NCI-H1048 (cell line): ENCODE results near the gene UGT2A2.
"Not testable (repeated sequence)": the region's sequence is repeated elsewhere in the genome, so short reads cannot be mapped to it uniquely, and the experiment has no call there.

Experiments used
- DNase-seq: peaks from one replicate; lab custom pipeline; 2025; lab: John Stamatoyannopoulos, UW

Gene UGT2A2

DNA sequence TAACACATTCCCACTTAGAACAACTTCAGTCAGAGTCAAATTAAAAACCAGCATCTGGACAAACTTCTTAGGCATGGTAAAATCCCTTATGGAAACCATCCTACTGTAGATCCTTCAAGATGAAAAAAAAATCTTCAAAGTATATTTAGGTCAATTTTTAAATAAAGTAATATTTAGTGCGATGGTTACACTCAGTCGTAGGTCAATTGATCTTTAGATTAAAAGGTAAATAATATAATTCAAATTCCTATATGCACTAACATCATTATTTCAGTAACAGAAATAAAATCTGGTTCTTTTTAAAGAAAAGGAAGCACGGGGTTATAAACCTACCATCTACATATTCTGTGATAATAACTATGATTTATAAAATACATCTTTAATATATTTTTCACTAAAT is at the start of gene UGT2A2:
TSS of gene UGT2A2 (minus strand) at position 101 of the 400 bp plus-strand sequence. CDS start at position 99, 2 bp downstream.
- no peak for DNase-seq

DNA sequence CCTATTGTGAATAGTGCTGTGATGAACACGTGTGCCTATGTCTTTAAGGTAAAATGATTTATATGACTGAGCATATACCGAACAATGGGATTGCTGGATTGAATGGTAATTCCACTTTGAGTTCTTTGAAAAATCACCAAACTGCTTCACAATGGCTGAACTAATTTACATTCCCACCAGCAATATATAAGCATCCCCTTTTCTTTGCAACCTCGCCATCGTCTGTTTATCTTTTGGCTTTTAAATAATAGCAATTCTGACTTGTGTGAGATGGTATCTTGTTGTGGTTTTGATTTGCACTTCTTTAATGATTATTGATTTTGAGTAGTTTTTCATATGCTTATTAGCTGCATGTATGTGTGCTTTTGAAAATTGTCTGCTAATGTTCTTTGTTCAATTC is 45.4 kb upstream of the UGT2A2 start:
- no peak for DNase-seq

DNA sequence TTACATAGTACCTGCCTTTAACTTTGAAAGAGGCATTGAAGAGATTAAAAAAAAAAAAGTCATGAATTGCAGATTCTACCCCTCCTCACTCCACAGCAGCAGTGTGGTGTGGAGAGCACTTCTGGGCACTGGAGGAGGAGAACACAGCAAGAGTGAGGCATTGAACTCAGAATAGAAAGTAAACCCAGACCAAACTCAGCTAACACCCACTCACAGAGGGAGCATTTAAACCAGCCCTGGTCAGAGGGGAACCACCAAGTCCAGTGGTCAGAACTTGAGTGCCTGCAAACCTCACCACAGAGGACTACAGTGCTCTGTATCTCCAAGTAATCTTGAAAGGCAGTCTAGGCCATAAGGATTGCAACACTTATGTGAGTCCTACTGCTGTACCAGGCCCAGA is 29.2 kb upstream of the UGT2A2 start:
- DNase-seq: no peak

DNA sequence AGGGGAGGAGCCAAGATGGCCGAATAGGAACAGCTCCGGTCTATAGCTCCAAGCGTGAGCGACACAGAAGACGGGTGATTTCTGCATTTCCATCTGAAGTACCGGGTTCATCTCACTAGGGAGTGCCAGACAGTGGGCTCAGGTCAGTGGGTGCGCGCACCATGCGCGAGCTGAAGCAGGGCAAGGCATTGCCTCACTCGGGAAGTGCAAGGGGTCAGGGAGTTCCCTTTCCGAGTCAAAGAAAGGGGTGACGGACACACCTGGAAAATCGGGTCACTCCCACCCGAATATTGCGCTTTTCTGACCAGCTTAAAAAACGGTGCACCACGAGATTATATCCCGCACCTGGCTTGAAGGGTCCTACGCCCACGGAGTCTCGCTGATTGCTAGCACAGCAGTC is 24.6 kb upstream of the UGT2A2 start:
- not testable (repeated sequence) for DNase-seq

DNA sequence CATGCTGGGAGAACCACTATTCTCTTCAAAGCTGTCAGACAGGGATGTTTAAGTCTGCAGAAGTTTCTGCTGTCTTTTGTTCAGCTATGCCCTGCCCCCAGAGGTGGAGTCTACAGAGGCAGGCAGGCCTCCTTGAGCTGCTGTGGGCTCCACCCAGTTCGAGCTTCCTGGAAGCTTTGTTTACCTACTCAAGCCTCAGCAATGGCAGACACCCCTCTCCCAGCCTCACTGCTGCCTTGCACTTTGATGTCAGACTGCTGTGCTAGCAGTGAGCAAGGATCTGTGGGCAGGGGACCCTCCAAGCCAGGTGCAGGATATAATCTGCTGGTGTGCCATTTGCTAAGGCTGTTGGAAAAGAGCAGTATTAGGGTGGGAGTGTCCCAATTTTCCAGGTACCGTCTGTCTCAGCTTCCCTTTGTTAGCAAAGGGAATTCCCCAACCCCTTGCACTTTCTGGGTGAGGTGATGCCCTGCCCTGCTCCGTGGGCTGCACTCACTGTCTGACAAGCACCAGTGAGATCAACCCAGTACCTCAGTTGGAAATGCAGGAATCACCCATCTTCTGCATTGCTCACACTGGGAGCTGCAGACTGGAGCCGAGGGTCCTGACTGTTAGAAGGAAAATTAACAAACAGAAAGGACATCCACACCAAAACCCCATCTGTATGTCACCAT is 21.8 kb upstream of the UGT2A2 start:
- not testable (repeated sequence) for DNase-seq

DNA sequence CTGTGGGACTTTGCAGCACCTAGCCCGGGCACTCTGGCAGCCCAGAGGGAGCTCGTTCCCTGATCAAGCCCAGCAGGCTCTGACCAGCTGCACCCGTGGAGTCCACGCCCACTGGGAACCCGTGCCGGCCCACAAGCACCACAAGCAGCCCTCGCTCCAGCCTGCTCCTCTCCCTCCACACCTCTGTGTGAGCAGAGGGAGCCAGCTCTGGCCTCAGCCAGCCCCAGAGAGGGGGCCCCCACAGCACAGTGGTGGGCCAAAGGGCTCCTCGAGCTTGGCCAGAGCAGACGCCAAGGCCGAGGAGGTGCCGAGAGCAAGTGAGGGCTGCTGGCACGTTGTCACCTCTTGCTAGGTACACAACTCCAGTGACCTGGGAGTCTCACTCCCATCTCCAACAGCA is 18.7 kb upstream of the UGT2A2 start:
- DNase-seq: no peak

DNA sequence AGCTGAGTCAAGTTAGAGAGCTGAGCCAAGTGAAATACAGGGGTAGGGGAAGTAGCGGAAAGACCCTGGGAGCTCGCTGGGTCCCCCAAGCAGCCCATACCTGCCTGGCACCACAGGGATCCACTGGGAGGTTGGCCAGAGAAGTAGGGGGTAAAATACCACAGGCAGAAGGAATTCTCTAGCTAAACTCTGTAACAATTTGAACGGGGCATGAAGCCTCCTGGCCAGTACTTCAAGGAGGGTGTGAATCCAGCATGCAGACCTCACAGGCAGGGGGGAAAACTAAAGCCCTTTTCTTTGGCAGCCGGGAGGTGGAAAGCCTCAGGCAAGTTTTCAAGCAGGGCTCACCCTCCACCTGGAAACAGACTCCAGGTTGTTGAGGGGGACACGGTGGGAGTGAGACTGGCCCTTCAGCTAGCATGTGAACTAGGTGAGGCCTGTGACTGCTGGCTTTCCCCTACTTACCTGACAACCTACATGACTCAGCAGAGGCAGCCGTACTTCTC is 17.3 kb upstream of the UGT2A2 start:
- DNase-seq: no peak

DNA sequence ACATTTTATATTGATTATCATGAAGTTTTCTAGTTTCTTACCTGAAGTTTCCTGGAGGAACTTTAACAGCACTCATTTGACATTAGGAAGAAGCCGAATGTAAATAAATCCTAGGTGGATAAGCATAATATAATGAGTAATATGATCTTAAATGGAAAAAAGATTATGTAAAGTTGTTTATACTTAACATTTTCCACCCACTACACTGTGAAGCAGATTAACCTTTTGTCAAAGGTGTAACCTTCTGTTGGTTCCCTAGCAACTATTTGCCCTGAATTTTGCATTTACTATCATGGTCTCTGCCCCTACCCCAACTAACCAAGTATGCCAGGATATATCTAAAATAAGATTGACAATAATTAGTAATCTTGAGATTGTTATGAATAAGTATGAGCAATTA is 13.7 kb upstream of the UGT2A2 start, which contains the start of gene UGT2A1:
TSS of gene UGT2A1 (minus strand) at position 101 of the 400 bp plus-strand sequence. CDS start 5,603 bp downstream, outside the sequence.
- no peak for DNase-seq

DNA sequence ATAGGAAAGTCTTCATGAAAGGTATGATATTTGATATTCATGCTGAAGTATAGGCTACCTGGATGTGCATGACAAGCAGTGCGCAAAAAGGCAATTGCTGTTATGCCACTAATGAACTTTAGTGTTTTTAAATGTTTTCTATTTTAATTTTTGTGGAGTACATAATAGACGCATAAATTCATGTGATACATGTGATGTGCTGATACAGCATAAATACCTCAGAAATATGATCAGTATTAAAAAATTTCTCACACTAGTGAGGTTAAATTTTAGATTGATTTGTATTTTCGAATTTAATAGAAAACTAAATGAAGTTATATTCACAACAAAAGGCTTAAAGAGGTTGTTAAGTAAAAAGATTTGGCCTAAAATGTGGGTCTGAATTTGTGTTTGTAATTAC is 11.4 kb upstream of the UGT2A2 start:
- no peak for DNase-seq

DNA sequence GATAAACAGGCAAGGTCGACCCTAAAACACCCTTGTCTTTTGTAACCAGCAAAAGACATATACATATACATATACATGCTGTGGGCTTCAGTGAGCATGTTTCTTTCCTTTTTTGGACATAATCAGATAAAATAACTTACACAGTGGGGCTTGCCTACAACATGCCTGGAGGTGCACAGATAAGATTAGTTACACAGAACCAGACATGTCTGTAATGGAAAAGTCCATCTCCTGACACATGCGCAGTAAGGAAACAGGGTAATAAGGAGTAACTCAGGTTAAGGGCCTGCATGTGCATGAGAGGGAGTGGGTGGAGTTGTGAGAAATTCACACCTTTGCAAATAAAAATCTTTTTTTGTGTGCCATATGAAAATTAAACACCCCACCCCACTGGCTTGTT is 10.2 kb upstream of the UGT2A2 start:
- no peak for DNase-seq

DNA sequence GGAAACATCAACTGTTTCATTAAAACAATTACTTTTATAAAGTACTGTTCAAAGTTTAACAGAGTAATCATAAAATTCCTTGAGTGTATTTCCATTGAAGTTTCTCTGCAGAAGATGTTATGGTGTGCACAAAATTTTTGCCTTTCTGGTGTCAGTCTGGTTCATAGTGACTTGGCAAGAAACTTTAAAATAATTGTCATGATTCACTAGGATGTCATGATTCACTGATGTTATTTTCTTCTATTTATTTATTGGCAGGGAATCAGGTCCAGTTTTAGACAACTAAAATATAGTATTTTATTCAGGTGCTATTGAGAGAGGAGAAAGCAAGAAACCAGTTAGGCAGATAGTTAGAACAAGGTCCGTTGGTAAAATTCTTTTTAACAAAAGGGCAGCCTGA is 9.8 kb upstream of the UGT2A2 start:
- no peak for DNase-seq

DNA sequence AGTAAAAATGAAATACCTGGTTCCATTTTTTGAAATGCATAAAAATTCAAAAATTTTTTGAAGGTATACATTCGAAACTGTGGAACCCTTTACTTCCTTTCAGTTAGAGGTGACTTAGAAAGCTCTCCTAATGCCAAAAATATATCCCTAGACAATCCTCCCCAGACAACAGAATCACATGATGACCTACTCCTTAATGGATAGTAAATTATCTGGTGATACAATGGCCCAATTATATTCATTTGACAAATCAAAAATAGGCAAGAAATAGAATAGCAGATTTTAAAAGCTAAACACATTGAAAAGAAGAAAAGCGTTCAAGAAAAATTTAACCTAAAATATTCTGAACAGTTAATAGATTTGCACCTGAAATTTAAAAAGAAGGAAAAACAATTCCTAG is 3.5 kb upstream of the UGT2A2 start:
- DNase-seq: no peak

DNA sequence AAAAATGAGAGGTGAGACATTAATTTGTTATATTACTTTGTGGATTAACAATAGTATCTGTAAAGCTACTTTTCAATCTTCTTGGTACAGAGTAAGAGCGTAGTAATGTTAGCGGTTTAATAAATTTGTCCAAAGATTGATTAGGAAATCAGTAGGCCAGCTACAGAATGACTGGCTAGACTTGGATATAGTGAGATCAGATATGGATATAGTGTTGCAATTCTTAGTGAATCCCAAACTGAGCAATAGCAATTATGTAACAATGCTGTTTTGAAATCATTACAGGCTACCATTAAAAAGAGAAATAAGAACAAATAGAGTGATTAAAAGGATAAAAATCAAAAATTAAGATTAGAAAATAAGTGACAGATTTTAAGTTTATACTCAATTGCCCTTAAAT is 847 bp upstream of the UGT2A2 start:
- no peak for DNase-seq

DNA sequence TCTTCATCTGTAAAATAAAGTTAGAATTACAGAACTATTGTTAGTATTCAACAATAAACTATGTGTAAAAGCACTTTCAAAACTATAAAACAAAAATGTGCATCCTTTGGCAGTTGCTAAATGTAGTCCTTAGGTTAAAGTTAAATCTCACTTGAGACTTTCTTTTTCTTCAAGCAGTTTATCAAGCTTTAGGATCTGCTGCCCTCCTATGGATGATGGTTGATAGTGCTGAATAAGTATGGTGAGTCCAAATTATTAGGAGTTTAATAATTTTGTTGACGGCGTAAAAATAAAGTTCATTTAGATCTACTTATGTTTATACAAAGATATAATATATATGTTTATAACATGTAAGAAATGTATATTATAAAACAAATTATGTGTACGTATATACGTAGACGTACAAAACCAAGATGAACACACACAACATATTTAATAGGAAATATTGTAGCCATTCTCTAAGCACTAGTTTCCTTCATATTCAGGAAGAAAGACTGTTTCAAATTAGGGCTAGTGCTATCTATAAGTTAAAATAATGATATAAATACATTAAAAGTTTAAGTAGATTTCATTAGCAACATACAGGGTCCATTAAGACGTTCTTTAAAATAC is 22.3 kb downstream of the UGT2A2 start:
- no peak for DNase-seq

DNA sequence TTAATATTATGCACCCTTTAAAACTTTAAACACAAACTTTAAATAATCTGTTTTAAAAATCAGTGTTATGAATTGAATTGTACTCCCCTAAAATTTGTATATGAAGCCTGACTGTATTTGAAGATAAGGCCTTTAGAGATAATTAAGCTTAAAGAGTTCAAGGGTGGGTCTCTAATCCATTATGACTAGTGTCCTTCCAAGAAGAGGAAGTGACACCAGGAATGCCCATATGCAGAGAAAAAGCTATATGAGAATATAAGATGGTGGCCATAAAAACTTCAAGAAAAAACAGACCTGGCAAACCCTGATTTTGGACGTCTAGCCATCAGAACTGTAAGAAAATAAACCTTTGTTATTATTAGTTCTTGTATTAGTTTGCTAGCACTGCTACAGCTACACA is 29.0 kb downstream of the UGT2A2 start:
- no peak for DNase-seq

DNA sequence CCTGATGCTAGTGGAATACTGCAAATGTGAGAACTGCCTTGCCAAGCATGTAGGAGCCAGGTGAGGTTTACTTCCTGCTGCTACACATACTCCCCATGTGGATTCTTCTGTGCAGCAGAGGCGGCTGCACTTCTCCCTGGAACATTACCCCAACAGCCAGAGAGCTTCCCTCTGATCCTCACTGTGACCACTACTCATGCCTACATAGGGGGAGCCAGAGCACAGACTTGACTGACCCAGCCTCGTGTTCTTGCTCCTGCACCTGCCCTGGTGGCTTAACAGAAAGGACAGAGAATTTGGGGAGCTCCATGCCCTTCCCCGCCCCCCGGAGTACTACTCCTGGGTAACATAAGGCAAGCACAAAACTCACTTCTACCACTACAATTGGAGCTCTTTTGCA is 38.4 kb downstream of the UGT2A2 start:
- no peak for DNase-seq

DNA sequence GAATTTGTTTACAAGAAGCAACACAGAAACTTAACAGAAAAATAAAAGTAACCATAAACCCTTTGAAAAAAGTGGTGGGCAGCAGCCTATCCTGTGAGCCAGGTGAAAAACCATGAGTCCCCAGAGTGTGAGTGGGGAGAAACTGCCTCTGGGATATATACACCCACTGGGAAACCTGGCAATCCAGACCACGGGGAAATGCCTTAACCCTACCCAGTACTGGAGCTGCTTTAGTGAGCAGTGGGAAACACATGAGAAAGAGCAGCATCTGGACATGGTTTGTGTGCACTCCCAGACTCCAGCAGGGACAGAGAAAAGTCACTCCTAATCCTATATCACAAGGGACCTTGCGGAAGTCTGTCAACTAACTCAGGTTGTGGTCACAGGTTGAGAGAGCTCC is 39.4 kb downstream of the UGT2A2 start:
- no peak for DNase-seq

DNA sequence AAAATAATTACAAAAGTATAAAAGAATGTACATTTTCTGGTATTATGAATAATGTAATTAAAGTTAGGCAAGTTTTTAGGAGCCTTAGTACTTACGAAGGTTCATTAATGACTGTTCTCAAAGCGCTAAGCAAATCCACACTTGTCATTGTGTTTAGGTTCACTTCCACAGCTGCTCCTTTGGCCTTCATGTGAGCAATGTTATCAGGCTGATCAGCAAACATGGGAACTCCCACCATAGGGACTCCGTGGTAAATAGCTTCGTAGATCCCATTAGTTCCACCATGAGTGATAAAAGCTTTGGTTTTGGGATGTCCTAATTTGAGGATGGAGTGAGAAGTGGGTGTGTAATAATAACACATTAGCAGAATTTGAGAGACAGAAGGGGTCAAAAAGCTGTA is 45.1 kb downstream of the UGT2A2 start:
- no peak for DNase-seq

DNA sequence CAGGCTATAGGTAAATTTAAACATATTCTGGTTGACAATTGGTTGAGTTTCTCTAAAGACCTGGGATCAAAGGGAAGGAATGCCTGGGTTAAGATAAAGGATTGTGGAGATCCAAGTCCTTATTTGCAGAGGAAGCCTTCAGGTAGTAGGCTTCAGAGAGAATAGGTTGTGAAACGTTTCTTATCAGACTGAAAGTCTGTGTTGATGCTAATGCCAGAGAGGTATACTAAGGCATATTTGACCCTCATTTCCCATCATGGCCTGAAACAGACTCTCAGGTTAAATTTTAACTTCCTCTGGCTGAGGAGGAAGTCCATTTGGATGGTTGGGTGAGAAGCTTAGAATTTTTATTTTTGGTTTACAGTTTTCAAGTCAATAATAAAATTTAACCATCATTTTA is 48.1 kb downstream of the UGT2A2 start:
- no peak for DNase-seq

DNA sequence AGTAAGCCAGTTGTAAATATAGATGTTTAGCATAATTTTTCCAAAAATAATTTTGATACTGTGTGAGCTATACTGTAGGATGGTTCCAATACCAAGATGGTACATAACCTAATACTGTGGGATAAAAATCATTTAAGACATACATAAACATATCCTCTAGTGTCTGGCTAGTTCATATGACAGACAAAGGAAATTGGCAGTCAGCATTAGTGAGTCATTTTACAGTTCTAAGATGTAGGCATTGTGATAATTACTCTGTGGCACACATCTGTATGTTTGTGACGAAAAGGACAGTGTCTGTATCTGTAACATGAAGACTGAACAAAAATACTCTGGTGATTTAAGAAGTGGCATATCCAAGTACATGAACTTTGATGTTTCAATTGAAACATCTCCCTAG is 49.6 kb downstream of the UGT2A2 start:
- no peak for DNase-seq

DNA sequence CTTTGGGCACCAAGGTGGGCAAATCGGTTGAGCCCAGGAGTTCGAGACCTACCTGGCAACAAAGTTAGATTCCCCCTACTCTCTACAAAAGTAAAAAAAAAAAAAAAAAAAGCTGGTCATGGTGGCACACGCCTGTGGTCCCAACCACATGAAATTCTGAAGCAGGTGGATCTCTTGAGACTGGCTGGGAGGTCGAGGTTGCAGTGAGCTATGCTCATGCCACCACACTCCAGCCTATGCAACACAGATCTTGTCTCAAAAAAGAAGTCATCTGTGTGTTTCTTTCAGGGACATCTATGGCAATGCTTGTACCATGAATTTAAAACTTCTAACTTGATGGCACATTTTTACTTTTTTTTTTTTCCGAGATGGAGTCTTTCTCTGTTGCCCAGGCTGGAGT is 55.3 kb downstream of the UGT2A2 start:
- DNase-seq: no peak

DNA sequence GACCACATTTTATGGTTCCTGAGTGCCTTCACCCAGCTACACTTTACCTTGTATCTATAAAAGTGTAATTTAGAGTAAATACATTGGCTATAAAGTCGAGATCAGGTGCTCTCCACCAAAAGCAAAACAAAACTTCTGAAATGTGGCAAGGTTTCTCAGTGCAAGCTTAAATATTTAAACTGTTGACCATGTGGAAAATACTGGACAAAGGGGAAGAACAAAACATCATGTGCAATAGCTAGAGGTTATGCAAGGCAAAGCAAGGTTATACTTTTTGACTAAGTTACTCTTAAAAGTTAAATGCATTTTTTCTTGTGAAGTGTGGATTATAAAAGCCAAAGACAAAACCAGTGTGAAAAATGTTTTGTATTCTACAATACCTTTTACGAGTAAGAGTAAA is 55.9 kb downstream of the UGT2A2 start:
- no peak for DNase-seq

DNA sequence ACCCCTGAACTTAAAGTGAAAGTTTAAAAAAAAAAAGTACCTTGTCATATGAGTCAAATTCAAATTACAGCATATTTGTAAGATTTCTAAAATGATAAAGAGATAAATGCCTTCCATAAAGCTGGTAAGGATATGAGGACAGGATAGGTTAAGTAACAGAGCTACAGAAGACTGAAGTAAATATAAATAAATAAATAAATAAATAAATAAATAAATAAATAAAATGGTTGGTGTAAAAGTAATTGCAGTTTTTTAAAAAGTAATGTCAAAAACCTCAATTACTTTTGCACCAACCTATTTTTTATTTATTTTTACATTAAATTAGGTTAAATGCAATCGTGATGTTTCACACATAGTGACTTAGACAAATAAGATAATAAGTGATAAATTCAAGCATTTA is 62.2 kb downstream of the UGT2A2 start:
- no peak for DNase-seq
